DMS 273 treated with DMSO at 0.1 percent for 48 hours (cell line): ENCODE results near the gene NEDD9.

ENCODE experiments used
- DNase-seq: peaks from one replicate; lab custom pipeline; 2025; lab: John Stamatoyannopoulos, UW

Gene NEDD9

DNA sequence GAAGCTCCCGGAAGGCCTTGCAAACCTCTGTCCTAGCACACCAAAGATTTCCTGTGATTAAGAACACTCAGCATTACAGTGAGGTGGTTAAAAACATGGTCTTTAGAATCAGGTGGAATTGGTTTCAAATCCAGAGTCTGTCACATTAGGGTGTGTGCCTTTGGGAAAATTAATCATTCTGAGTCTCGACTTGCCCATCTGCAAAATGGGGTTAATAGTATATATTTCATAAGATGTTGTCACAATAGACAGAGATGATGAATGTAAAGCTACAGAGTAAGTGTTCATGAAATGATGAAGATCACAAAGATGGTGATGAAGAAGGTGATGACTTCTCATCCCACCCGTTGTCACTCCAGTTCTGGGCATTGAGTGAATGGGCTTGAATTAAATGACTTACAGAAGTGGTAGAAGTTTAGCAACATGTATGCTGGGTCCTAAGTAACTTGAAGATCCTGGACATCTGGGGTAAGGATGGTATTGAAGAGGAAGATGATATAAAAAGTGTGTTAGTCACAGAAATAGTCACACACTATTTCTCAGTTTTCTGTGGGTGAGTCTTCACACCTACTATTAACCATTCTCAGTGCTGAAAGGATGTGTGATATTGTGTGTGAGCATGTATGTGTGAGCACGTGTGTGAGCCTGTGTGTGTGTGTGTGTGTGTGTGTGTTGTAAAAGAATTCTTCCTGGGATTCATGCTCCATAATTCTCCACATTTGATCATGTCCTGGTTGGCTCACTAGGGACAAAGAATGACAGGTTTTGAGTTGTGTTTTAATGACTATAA, 28.0 kb upstream of the NEDD9 start:
- DNase-seq = no peak

DNA sequence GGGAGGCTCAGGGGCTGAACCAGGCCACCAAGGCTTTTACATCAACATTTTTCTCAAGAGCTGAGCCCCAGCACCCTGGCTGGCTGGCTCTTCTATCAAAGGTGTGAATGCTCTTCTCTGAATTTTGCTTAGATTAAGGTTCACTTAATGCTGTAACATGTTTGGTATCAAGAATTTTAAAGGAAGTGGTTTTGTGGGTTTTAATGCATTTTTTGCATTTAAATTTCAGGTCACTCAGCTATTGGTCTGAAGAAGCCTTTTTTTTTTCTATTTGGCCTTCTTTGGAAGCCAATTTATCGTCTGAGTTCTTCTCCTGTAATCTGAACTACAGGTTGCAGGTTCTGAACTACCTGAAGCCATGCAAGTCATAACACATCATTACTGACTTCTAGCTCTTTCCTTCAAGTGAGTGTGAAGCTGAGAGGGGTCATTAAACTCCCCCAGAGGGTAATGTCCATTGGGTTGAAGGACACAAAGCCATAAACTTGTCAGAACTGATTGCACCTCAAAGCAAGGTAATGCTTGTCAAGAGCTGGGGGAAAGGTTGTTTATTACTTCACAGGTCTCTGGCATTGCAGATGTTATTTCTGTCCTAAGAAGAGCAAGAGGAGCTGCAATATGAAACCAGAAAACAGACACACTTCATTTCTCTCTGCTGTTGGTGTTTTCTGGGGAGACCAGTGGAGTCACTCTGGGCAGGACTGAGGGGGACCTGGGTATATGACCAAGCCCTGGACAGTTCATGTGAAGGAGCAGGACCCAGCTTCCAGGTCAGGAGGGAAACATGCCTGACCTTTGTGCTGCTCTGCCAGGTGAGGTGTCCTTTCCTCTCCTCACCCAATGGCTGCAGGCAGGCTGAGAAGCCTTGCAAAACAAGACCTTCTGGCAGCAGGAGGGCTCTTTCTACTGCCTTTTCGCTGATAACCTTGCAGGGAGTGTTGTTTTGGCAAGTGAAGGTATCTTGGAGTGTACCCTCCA, 26.1 kb upstream of the NEDD9 start:
- no peak for DNase-seq

DNA sequence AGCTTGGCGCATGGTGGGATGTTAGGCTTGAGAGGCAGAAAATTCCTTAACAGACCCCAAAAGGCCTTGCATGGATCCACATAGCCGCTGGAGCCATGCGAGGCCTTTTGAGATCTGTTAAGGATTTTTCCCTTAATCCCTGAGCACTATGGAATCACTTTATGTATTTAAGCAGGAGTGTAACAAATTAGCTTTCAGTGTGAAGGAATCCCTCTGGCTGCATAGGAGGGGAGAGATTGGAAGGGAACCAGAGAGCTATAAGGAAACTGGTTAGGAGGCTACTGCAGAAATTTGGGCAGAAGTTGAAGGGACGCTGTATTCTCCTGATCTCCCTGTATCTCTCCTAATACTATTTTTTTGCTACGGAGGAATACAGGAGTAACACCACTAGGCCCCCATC, 23.1 kb upstream of the NEDD9 start:
- no peak for DNase-seq

- no peak for DNase-seq
Measured at GRCh38 chr6:11253594-11253993, 21.1 kb upstream of the NEDD9 start.

DNA sequence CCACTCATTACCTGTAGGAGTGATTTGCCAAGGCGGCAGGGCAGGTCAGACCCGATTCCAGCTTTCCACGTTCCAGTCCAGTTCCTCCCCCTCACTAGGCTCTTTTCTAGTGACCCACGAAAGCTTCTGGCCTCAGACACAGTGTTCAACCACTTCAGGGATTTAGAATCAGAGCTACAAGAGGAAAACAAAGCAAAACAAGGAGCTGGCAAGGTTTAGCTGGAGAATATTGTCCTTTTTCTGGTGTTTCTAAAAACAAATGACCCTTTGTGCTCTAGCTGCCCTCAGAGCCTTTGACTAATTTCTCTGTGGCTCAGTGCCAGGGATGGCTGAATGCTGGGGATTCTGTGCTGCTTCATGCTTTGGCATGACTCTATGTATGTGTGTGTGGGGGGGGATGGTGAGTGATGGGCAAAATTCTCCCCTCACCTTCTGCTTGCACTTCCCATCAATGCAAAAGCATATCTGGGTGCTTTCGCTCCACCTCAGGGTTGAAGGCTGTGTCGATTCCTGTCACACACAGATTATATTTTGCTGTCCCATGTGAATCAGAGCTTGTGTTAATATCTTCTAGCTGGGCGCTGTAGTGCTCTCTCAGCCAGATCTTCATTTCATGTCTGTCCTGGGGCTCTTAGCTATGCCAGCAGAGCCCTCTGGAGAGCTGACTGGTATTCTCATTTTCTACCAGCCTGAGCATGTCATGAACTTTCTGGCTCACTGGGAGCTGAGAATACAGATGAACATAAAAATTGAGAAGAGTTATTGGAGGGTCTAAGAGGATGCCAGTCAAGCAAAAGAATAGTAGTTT, 19.3 kb upstream of the NEDD9 start:
- DNase-seq = no peak

GRCh38 chr6:11250108-11250507, 17.6 kb upstream of the NEDD9 start:
- no peak for DNase-seq

- no peak for DNase-seq
Measured at GRCh38 chr6:11248974-11249761, 16.7 kb upstream of the NEDD9 start.

- DNase-seq = no peak
Measured at GRCh38 chr6:11246722-11247121, 14.3 kb upstream of the NEDD9 start.

DNA sequence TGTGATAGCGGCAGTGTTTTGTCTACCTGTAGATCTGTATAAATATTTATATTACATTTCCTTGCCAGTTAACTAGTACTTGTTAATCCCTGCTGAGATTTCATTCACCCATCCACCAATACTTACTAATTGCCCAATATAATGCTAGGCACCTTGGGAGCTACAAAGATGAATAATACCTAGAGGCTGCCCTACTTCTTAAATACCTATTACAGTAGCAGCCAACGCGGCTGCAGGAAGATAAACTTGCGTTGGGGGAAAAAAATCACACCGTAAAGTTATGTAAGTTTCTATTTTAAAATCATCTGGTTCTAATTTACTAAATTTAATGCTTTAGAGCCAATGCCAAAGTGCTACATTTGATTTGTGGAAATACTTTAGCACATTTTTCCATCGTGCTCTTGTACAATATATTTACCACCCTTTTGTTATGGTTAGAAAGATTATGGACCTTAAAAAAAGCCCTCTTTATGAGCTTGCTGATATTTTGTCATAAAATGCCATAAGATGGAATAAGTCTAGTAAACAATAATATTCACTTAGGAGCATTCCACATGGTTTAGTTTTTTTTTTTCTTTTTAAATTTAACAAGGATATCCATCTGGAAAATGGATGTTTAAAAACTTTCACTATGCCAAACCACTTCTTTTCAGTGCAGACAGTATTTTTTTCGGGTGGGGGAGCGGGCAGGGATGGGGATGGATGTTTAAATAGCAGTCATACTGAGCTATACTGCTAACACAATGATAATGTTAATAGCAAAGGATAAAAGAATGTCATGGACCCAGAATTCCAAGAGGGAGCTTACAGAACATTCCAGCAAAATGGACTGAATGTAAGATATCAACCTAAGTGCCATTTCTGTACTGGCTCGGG, 13.2 kb upstream of the NEDD9 start:
- no peak for DNase-seq

- DNase-seq = no peak
Measured at GRCh38 chr6:11244387-11245126, 12.1 kb upstream of the NEDD9 start.

- DNase-seq = no peak
Measured at GRCh38 chr6:11243861-11244260, 11.4 kb upstream of the NEDD9 start.

- no peak for DNase-seq
Measured at GRCh38 chr6:11242711-11243110, 10.2 kb upstream of the NEDD9 start.

GRCh38 chr6:11241793-11242201, 9.3 kb upstream of the NEDD9 start:
- no peak for DNase-seq

DNA sequence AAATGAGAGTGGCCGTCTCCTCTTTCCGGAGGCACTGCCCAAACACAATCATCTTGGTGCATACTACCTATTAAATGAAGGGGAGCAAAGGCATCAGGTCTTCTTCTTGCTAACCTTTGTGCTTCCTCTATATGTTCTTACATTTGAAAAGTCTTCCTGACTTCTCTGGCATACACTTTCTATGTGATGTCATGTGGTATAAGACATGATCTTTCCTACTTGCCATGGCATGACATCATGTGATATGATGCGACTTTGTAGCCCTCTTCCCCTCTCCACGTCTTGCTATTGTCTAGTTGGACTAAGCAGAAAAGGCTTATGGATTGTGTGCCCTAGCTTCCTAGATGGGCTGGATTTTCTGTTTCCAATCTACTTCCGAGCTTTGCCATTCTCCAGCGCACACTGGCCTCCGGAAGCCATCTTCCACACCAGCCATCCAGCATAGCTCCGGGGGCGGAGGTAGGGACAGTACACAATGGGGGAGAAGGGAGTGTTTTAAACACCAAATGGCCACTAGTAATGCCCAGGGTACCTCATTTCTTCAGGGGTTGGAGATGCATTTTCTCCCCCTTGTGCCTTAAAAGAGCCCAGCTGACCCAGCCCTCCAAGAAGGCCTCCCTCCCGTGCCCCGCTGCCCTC, 8.8 kb upstream of the NEDD9 start:
- no peak for DNase-seq

- no peak for DNase-seq
Measured at GRCh38 chr6:11237956-11238355, 5.5 kb upstream of the NEDD9 start.

DNA sequence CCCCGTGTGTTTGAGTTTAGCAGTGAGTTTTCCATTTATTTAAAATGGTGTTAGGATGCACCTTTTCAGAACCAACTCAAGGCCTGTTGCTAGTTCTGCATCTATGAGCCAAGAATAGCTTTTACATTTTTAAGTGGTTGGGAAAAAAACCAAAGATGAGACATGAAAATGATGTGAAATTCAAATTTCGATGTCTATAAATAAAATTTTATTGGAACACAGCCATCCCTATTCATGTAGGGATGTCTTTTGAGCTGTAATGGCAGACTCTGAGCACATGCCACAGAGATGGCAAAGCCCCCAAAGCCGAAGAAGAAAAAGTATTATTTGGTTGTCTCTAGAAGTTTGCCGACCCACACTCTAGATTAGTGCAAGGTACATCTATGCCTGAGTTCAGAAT, 5.0 kb upstream of the NEDD9 start:
- DNase-seq = no peak

- no peak for DNase-seq
Measured at GRCh38 chr6:11236915-11237314, 4.4 kb upstream of the NEDD9 start.

DNA sequence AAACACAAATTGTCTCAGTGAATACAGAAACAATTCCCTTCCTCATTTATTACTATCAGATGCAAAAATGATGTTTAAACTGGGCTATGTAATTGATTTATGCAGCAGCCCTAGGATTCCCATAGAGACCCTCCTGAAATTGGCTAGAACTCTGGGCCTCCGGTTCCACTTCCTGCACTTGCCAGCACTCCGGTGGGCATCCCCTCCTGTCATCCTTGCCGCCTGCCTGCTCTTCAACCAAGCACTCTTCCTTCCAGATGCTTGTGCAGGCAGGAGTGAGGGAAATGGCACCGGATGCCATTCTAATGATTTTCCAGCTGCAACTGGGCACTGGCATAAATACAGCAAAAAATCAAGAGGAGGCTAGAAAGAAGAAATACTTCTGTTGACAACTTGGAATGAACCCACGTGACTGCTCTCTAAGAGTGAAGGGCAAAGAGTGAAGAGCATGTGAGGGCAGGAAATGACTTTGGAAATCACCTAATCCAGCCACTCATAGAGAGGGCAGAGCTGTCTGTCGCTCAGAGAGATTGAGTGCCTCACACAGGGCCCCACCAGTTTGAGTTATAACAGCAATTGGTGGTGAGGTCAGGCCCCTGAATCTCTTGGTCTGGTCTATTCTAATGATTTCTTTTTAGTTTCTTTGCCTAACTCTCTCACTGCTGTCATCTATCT, 3.7 kb upstream of the NEDD9 start:
- DNase-seq = no peak

- DNase-seq = no peak
Measured at GRCh38 chr6:11235062-11235461, 2.6 kb upstream of the NEDD9 start.
